Stimulated activated naive CD8-positive, alpha-beta T cell treated with anti-CD3 and anti-CD28 coated beads, Interleukin-15, Interleukin-2, amounts not matched to agents 100 ng/mL and 50 ng/mL, for 24 hours (primary cell): ENCODE data around the gene KCNF1.

Experiments
- H3K27ac Mint-ChIP-seq: one replicate; pipeline ENCODE4 v1.8.0; 2021; ENCODE audit warnings: mild to moderate bottlenecking, mixed read lengths
- H3K27me3 Mint-ChIP-seq: one replicate; pipeline ENCODE4 v1.8.0; 2021; ENCODE audit warnings: mixed read lengths
- H3K36me3 Mint-ChIP-seq: one replicate; pipeline ENCODE4 v1.8.0; 2021; ENCODE audit warnings: low read depth, mixed read lengths
- H3K4me1 Mint-ChIP-seq: one replicate; pipeline ENCODE4 v1.8.0; 2021; ENCODE audit warnings: low read depth, mixed read lengths
- H3K4me3 Mint-ChIP-seq: one replicate; pipeline ENCODE4 v1.8.0; 2021; ENCODE audit warnings: mild to moderate bottlenecking, mixed read lengths
- H3K9me3 Mint-ChIP-seq: one replicate; pipeline ENCODE4 v1.8.0; 2021; ENCODE audit warnings: mixed read lengths

The KCNF1 gene

GRCh38 chr2:10906926-10907625 lies 4.7 kb upstream of the KCNF1 start:
- Mint-ChIP-seq H3K36me3 (no peaks in the 10 kb centered on the region), H3K4me1 (no peaks in the 10 kb centered on the region), H3K4me3 (no peak overlapping the region)

DNA sequence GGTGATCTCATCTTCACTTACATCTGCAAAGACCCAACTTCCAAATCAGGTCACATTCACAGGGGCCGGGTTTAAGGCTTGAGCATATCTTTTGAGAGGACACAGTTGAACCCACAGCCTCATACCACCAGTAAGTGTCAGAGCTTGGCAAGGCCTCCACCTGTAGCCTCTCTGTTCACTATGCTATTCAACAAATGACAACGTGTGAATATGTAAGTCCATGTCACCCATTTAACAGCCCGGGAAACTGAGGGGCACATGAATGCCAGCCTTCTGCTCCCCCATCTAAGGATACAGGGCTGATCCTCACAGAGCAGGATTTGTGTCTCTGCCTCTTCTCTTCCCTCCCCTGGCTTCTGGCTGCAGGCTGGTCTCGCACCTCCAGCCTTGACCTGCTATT lies 3.5 kb upstream of the KCNF1 start:
- no peaks in the 10 kb centered on the region for H3K9me3 Mint-ChIP-seq
- no peaks in the 10 kb centered on the region for H3K36me3 Mint-ChIP-seq
- no peak overlapping the region for H3K4me3 Mint-ChIP-seq
- peaks cover 17% of the 10 kb centered on the region for H3K27me3 Mint-ChIP-seq
- no peaks in the 10 kb centered on the region for H3K4me1 Mint-ChIP-seq
- H3K27ac Mint-ChIP-seq = no peak overlapping the region

More at GRCh38 chr2:10906926-10907625, 4.7 kb upstream of the KCNF1 start:
- H3K9me3 Mint-ChIP-seq = no peaks in the 10 kb centered on the region
- peaks cover 8% of the 10 kb centered on the region for H3K27me3 Mint-ChIP-seq
- no peak overlapping the region for H3K27ac Mint-ChIP-seq

GRCh38 chr2:10909050-10909995 lies 2.4 kb upstream of the KCNF1 start:
- Mint-ChIP-seq H3K27me3 (peaks cover 23% of the 10 kb centered on the region), H3K4me3 (no peak overlapping the region)

DNA sequence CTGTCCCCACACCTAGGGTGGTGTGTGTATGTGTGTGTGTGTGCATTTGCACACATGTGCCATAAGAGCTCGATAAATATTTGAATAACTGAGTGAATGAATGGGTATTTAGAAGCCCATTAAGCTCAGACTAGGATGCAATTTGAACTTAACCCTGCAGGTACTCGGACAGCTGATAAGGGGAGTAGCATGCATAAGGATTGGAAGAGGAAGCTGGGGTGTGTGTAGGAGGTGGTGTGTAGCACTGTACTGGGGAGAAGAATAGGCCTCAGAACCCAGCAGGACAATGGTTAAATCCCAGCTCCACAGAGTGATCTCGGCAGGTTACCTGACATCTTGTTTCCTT lies 1.8 kb upstream of the KCNF1 start:
- Mint-ChIP-seq H3K27ac (no peak overlapping the region), H3K4me1 (no peaks in the 10 kb centered on the region), H3K9me3 (no peaks in the 10 kb centered on the region), H3K27me3 (peaks cover 29% of the 10 kb centered on the region), H3K4me3 (no peak overlapping the region), H3K36me3 (no peaks in the 10 kb centered on the region)

More at GRCh38 chr2:10909050-10909995, 2.4 kb upstream of the KCNF1 start:
- Mint-ChIP-seq H3K36me3 (no peaks in the 10 kb centered on the region), H3K4me1 (no peaks in the 10 kb centered on the region), H3K9me3 (no peaks in the 10 kb centered on the region), H3K27ac (no peak overlapping the region)

DNA sequence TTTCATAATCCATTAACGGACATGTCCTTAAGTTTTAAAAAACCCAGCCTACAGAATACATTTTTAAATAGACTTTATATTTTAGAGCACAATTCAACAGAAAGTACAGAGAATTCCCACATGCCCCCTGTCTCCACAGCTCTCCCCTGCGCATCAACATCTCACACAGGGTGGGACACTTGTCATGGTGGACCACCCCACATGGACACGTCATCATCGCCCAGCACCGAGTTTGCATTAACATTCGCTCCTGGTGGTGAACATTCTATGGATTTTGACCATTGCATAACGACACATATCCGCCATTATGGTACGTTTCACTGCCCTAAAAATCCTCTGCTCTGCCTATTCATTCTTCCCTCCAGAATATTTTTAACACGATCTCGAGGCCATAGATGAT lies 1.1 kb upstream of the KCNF1 start:
- H3K4me3 Mint-ChIP-seq = no peak overlapping the region
- no peak overlapping the region for H3K27ac Mint-ChIP-seq
- H3K27me3 Mint-ChIP-seq = peaks cover 29% of the 10 kb centered on the region
- no peaks in the 10 kb centered on the region for H3K36me3 Mint-ChIP-seq
- no peaks in the 10 kb centered on the region for H3K9me3 Mint-ChIP-seq
- no peaks in the 10 kb centered on the region for H3K4me1 Mint-ChIP-seq

DNA sequence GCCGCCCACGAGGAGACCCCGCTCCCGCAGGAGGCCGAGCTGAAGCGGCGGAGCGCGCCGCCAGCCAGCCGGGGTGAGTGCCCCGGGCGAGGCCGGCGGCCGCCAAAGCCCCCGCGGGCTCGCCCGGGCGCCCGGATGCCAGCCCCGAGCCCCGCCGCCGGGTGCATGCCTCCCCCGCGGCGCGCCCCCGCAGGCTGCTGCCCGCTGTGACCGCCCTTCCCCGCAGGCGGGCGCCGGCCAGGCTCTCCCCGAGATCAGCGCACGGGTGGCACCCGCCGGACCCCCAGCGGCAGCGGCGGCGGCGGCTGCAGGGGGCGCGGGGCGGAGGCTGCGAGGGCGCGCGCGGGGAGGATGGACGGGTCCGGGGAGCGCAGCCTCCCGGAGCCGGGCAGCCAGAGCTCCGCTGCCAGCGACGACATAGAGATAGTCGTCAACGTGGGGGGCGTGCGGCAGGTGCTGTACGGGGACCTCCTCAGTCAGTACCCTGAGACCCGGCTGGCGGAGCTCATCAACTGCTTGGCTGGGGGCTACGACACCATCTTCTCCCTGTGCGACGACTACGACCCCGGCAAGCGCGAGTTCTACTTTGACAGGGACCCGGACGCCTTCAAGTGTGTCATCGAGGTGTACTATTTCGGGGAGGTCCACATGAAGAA lies 470 bp downstream of the KCNF1 start:
- Mint-ChIP-seq H3K4me1 (no peaks in the 10 kb centered on the region), H3K36me3 (no peaks in the 10 kb centered on the region), H3K27me3 (peaks cover 29% of the 10 kb centered on the region), H3K9me3 (no peaks in the 10 kb centered on the region), H3K27ac (no peak overlapping the region), H3K4me3 (no peak overlapping the region)

- no peaks in the 10 kb centered on the region for H3K9me3 Mint-ChIP-seq
- no peaks in the 10 kb centered on the region for H3K36me3 Mint-ChIP-seq
- no peak overlapping the region for H3K4me3 Mint-ChIP-seq
- peaks cover 29% of the 10 kb centered on the region for H3K27me3 Mint-ChIP-seq
- no peak overlapping the region for H3K27ac Mint-ChIP-seq
- no peaks in the 10 kb centered on the region for H3K4me1 Mint-ChIP-seq
Observed at GRCh38 chr2:10912796-10913455, 1.2 kb downstream of the KCNF1 start.

GRCh38 chr2:10913501-10914271 lies 2.0 kb downstream of the KCNF1 start:
- no peak overlapping the region for H3K4me3 Mint-ChIP-seq
- peaks cover 29% of the 10 kb centered on the region for H3K27me3 Mint-ChIP-seq
- no peaks in the 10 kb centered on the region for H3K4me1 Mint-ChIP-seq
- no peaks in the 10 kb centered on the region for H3K9me3 Mint-ChIP-seq
- H3K36me3 Mint-ChIP-seq = no peaks in the 10 kb centered on the region
- no peak overlapping the region for H3K27ac Mint-ChIP-seq

- no peaks in the 10 kb centered on the region for H3K9me3 Mint-ChIP-seq
- no peaks in the 10 kb centered on the region for H3K4me1 Mint-ChIP-seq
- peaks cover 29% of the 10 kb centered on the region for H3K27me3 Mint-ChIP-seq
- no peak overlapping the region for H3K4me3 Mint-ChIP-seq
- H3K36me3 Mint-ChIP-seq = no peaks in the 10 kb centered on the region
- no peak overlapping the region for H3K27ac Mint-ChIP-seq
Observed at GRCh38 chr2:10914272-10914693, 2.5 kb downstream of the KCNF1 start.

DNA sequence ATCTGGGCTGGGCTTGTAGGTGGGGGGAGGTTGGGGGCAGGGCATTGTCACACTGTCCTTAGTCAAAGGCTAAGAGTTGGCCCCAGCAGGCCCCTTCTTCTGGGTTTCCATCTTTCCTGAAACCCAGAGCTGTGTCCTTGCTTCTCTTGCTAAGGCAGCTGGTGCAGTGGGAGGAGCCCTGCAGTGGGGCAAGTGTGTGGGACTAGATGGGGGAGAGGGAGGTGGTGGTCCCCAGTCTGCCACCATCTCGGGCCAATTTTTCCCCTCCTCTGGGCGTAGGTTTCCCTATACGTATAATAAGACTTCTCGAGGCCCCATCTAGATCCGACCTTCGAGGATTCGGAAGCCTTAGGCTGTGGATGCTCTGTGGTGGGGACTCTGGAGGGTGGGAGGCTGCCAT lies 3.5 kb downstream of the KCNF1 start:
- no peaks in the 10 kb centered on the region for H3K4me1 Mint-ChIP-seq
- H3K27ac Mint-ChIP-seq = no peak overlapping the region
- H3K36me3 Mint-ChIP-seq = no peaks in the 10 kb centered on the region
- H3K4me3 Mint-ChIP-seq = no peak overlapping the region
- H3K27me3 Mint-ChIP-seq = peaks cover 29% of the 10 kb centered on the region
- no peaks in the 10 kb centered on the region for H3K9me3 Mint-ChIP-seq

DNA sequence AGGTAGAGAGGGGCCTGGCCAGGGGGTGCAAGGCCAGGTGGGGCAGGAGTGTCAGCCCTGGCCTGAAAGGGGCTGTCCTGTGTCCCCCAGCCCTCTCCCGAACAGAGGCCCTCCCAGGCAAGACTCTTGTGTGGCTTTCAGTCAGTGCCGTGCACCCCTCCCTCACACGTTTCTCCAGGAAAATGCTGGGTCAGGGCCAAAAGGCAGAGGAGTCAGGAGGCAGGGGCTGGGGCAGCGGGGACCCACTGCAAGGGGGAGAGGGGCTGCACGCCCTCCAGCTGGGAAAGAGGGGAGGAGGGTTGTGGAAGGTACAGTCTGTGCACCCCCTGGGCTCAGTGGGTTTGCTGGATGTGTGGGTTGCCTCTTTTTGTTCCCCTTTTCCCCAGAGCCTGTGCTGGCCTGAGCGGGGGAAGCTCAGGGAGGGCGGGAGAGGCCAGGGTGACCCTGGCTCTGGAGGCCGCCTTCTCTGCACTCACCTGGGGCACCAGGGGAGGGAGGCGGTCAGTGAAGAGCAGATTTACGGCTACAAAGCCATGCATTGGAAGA lies 4.1 kb downstream of the KCNF1 start:
- no peak overlapping the region for H3K27ac Mint-ChIP-seq
- H3K27me3 Mint-ChIP-seq = peaks cover 25% of the 10 kb centered on the region
- H3K4me3 Mint-ChIP-seq = no peak overlapping the region
- H3K9me3 Mint-ChIP-seq = no peaks in the 10 kb centered on the region
- H3K36me3 Mint-ChIP-seq = no peaks in the 10 kb centered on the region
- no peaks in the 10 kb centered on the region for H3K4me1 Mint-ChIP-seq

DNA sequence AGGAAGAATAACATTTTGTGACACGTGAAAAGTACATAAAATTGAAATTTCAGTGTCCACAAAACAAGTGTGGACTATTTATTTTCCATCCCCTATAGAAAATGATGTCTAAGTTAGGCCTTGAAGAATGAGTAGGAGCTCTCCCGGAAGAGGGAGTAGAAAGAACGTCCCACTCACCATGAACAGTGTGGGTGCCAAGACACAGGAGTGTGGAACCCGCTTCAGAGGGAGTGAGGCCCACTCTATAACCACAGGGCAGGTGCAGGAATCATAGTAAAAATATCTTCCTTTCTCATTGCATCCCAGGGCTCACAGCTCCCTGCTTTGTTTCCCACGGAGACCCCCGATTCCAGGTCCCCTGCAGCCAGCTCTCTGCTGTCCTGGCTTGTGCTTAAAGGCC lies 5.2 kb downstream of the KCNF1 start:
- no peak overlapping the region for H3K27ac Mint-ChIP-seq
- no peaks in the 10 kb centered on the region for H3K36me3 Mint-ChIP-seq
- no peaks in the 10 kb centered on the region for H3K9me3 Mint-ChIP-seq
- H3K4me3 Mint-ChIP-seq = no peak overlapping the region
- H3K27me3 Mint-ChIP-seq = peaks cover 21% of the 10 kb centered on the region
- H3K4me1 Mint-ChIP-seq = no peaks in the 10 kb centered on the region

DNA sequence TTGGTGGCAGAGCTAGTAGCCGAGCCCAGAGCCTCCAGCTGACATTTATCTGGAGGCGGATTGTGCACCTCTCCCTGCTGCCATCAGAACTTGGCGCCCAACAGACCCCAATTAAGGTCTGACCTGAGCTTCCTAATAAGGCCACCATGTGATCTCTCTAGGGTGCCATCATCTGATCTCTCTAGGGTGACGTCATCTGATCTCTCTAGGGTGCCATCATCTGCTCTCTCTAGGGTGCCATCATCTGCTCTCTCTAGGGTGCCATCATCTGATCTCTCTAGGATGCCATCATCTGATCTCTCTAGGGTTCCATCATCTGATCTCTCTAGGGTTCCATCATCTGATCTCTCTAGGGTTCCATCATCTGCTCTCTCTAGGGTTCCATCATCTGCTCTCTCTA lies 6.2 kb downstream of the KCNF1 start:
- no peaks in the 10 kb centered on the region for H3K9me3 Mint-ChIP-seq
- H3K27me3 Mint-ChIP-seq = peaks cover 14% of the 10 kb centered on the region
- no peaks in the 10 kb centered on the region for H3K4me1 Mint-ChIP-seq
- H3K4me3 Mint-ChIP-seq = no peak overlapping the region
- H3K36me3 Mint-ChIP-seq = no peaks in the 10 kb centered on the region
- H3K27ac Mint-ChIP-seq = no peak overlapping the region
